K562 (cell line): ENCODE measurements around the gene DNAAF3. TPM values are rescaled to one million over a fixed set of nuclear protein-coding genes. Genes with fewer than 3 reads are reported as not detected.
A peak's percentile ranks its signal among the peaks of the same experiment; 100 is the strongest.

Source experiments
- GMEB1 ChIP-seq: fragments of 250-450 bp; sonication (Bioruptor Pico); IDR thresholded peaks from 2 replicates; pipeline ENCODE4 v1.4.0; 2020; ENCODE audit warnings: mild to moderate bottlenecking
- HINFP ChIP-seq: fragments of 450-650 bp; conservative IDR thresholded peaks from 2 replicates; pipeline ENCODE4 v1.6.1; 2016; ENCODE audit warnings: missing genetic modification characterization, low read depth, mild to moderate bottlenecking, control low read depth, missing compliant biosample characterization
- L3MBTL2 ChIP-seq: fragments of 450-650 bp; IDR thresholded peaks from 2 replicates; pipeline ENCODE4 v1.6.1; 2016; ENCODE audit warnings: mild to moderate bottlenecking, moderate library complexity
- MXD1 ChIP-seq: fragments of 250-450 bp; sonication (Bioruptor Pico); IDR thresholded peaks from 2 replicates; pipeline ENCODE4 v1.8.0; 2021; ENCODE audit warnings: borderline replicate concordance, mild to moderate bottlenecking, moderate library complexity; ENCODE audit not compliant: poor library complexity, severe bottlenecking
- MYC ChIP-seq, 2 experiments: fragments of 250-450 bp in 1 of 2; sonication (Bioruptor Pico) in 1 of 2; IDR thresholded peaks; 2 replicates each; pipeline versions ENCODE4 v1.5.1 to v1.6.1; 2012 to 2021; ENCODE audit warnings: low read depth in 2 of 2, borderline replicate concordance in 1 of 2, improper control_type of control experiment in 1 of 2, low read length in 1 of 2, mild to moderate bottlenecking in 1 of 2, moderate library complexity in 1 of 2
- SIN3A ChIP-seq, 2 experiments: fragments of 150-350 bp in 1 of 2; IDR thresholded peaks; 2 replicates each; pipeline ENCODE4 v1.6.1; 2011 to 2016; ENCODE audit warnings: borderline replicate concordance in 2 of 2, low read depth in 2 of 2, low read length in 2 of 2, mild to moderate bottlenecking in 2 of 2, moderate library complexity in 2 of 2; ENCODE audit not compliant: control insufficient read depth in 1 of 2
- TARDBP ChIP-seq: fragments of 450-650 bp; IDR thresholded peaks from 2 replicates; pipeline ENCODE4 v1.6.1; 2016
- THRAP3 ChIP-seq: fragments of 450-650 bp; IDR thresholded peaks from 2 replicates; pipeline ENCODE4 v1.6.1; 2016; ENCODE audit warnings: mild to moderate bottlenecking, inconsistent platforms, borderline replicate concordance
- ZBTB11 ChIP-seq, 3 experiments: fragments of 200-800 bp in 1 of 3; fragments of 250-450 bp in 1 of 3; fragments of 450-650 bp in 1 of 3; sonication (Bioruptor Pico) in 1 of 3; sonication (Bioruptor generic) in 1 of 3; formaldehyde crosslinking in 1 of 3; IDR thresholded peaks; 2 replicates each; pipeline versions ENCODE4 v1.6.1 to v1.8.0; 2016 to 2022; ENCODE audit warnings: mild to moderate bottlenecking in 2 of 3, missing genetic modification characterization in 2 of 3, missing compliant biosample characterization in 1 of 3, moderate library complexity in 1 of 3
- ZBTB9 ChIP-seq: fragments of 450-650 bp; formaldehyde crosslinking; IDR thresholded peaks from 2 replicates; pipeline ENCODE4 v1.4.0; 2020; ENCODE audit warnings: mild to moderate bottlenecking, moderate library complexity
- ZNF444 ChIP-seq: fragments of 250-450 bp; sonication (Bioruptor Pico); IDR thresholded peaks from 2 replicates; pipeline ENCODE4 v1.4.0; 2020; ENCODE audit warnings: mild to moderate bottlenecking, moderate library complexity
- ZNF511 ChIP-seq: sonication (generic); formaldehyde crosslinking; IDR thresholded peaks from 2 replicates; pipeline ENCODE4 v1.8.0; 2022; ENCODE audit warnings: mild to moderate bottlenecking, missing genetic modification reagents
- ZNF740 ChIP-seq, 3 experiments: fragments of 200-800 bp in 1 of 3; sonication (Bioruptor generic) in 1 of 3; sonication (generic) in 1 of 3; formaldehyde crosslinking in 1 of 3; IDR thresholded peaks; 2 replicates each; pipeline versions ENCODE4 v1.6.1 to v1.8.0; 2016 to 2022; ENCODE audit warnings: mild to moderate bottlenecking in 2 of 3, missing compliant biosample characterization in 2 of 3, missing genetic modification characterization in 2 of 3, missing genetic modification reagents in 1 of 3
- polyA plus RNA-seq, 8 experiments: library from polyadenylated mRNA; depleted of rRNA in 4 of 8; stranded (reverse) in 5 of 8; unstranded in 3 of 8; fragments of >200 nt; fragmentation: Nextera tagmentation in 2 of 8; fragmentation: Illumina TruSeq in 1 of 8; extraction: Ambion mirVana in 2 of 8; extraction: Trizol in 1 of 8; gene quantifications; 2 replicates each; pipeline versions ENCODE4 v1.2.1 to v1.2.3, GENCODE V29; 2011 to 2014; ENCODE audit warnings: inconsistent platforms in 1 of 8, missing spikeins in 1 of 8
- total RNA-seq, 7 experiments: library from RNA; depleted of rRNA in 6 of 7; stranded (reverse); fragments of >200 nt in 6 of 7; fragmentation: Illumina TruSeq in 2 of 7; extraction: Trizol in 2 of 7; gene quantifications; 2 replicates each; pipeline versions ENCODE4 v1.2.1 to v1.2.3, GENCODE V29; 2011 to 2021; ENCODE audit warnings: low replicate concordance in 1 of 7

DNAAF3 gene
- total and polyA plus RNA-seq, 9 of the 15 experiments (the other 6 are each of a cell fraction or from before 2014, with no cell fraction given) = 21.6 to 61.5 (median 43.0) TPM

GRCh38 chr19:55165952-55166529, 372 bp downstream of the DNAAF3 start (continued):
- TF ChIP-seq THRAP3 = 0 out of 2 replicates have a peak, but pooled peaks have one; percentile 5
- TF ChIP-seq ZNF511 (CRISPR knock-in tag) = peak; percentile 66; the same call in 1 of the 2 replicates
- TF ChIP-seq TARDBP = no peak
- TF ChIP-seq GMEB1 = 0 out of 2 replicates have a peak, but pooled peaks have one; percentile 25
- TF ChIP-seq SIN3A (IDR thresholded peaks at IDR 0.05; ENCODE audit: borderline replicate concordance in 2 of 2, control insufficient read depth in 1 of 2, low read depth in 2 of 2, low read length in 2 of 2) = peak in 1 of 2 experiments; percentile 36; a peak in 1 of 4 replicates
- TF ChIP-seq HINFP = no peak
- peak; percentile 80 for TF ChIP-seq ZNF740 (CRISPR knock-in tag; IDR thresholded peaks at IDR 0.05)
- no peak for TF ChIP-seq ZNF740 (tag; IDR thresholded peaks at IDR 0.05)
- 0 out of 2 replicates have a peak, but pooled peaks have one; percentile 12 for TF ChIP-seq MYC (IDR thresholded peaks at IDR 0.05; ENCODE audit: low read depth, low read length)
- no peak for TF ChIP-seq MYC (CRISPR knock-in tag; IDR thresholded peaks at IDR 0.05; ENCODE audit: borderline replicate concordance, low read depth)
- TF ChIP-seq MXD1 = no peak
- 0 out of 2 replicates have a peak, but pooled peaks have one; percentile 44 for TF ChIP-seq ZBTB9 (CRISPR knock-in tag)
- TF ChIP-seq ZNF444 (CRISPR knock-in tag) = no peak
- peak in 1 of 3 experiments; percentile 67; a peak in 2 of 6 replicates for TF ChIP-seq ZBTB11 (CRISPR knock-in tag; IDR thresholded peaks at IDR 0.05)
- peak; percentile 11; the same call in 1 of the 2 replicates for TF ChIP-seq L3MBTL2
